ENCODE measurements around the gene KNCN.

Gene KNCN

DNA sequence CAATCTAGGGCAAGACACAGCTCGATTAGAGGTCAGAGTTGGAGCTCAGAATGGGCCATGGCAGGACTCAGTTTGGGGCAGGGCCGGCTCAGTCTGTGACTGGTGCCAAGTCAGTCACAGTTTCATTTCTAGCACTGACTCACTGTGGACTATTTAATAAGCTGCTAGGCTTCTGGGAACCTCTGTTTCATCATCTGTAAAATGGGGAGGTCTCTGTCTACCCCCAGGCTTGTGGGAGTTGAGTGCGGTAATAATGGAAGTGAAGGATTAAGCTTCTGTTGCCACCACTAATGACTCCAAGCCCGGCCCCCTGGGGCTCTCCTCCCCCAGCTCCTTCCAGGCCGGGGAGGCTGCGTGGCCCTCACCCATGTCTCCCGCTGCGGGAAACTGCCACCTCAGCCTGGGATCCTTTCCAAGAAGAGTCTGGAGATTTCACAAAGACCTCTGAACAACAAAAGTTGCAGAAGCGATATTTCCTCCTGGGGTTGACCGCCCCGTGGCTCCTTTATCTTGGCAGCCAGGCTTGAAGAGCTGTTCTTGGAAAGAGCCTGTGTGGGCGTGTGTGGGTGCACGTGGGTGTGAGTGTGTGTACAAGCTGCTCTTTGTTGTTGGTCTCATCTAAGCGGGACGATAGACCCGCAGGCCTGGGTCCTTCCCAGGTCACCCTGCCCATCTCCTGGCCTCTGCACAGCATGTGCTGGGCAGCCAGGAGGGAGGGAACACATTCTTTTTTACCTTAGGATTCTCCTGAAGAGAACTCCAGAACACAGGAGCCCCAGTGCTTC, 29.1 kb downstream of the KNCN start:
- DNase-seq: no peak

DNA sequence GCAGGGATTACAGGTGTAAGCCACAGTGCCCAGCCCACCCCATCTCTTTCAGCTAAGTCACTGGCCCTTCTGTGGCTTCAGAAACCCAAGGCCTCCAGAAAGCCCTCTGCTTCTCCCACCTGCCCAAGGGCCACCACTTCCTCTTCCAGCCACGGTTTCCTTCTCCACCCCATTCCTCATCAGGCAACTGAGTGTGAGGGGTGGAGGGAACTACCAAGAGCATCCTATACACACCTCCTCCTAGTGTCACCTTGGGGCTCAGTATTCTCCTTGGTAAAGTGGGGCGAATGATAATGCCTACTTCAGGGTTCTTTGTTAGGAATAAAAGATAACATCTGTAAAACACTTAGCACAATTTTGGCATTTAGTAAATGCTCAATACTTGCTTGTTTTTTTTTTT, 30.0 kb downstream of the KNCN start:
- DNase-seq: no peak

GRCh38 chr1:46520063-46520911, 31.2 kb downstream of the KNCN start:
- no peak for DNase-seq

- no peak for DNase-seq
These were observed 32.2 kb downstream of the KNCN start for GRCh38 chr1:46519209-46519608.

- DNase-seq: no peak
These were observed 33.4 kb downstream of the KNCN start for GRCh38 chr1:46517932-46518498.

DNA sequence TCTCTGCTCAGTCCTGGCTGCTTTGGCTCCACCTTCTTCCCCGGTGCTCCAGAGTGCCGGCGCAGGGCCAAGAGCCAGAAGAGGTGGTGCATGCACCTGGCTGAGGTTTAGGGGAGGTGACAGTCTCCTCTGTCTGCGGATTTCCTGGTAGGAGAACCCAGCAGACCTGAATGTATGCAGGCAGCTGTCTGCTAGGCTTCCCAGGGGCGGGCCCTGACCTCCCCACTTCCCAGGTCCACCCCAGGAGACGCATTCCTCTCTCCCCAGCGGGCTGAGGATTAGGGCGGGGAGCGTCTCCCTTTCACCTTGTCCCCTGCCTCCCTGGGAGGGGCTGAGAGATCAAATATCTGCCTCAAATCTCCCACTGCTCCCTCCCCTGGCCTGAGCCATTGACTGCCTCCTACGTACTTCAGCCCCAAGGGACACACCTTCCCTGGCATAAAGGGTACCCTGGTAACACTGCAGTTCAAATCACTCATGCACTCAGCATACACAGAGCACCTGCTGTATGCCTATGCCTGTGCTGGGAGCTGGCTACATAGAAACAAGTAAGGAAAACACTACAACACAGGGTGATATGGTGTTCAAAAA, 34.3 kb downstream of the KNCN start:
- peak; percentile 90 for DNase-seq

- DNase-seq: no peak
These were observed 35.1 kb downstream of the KNCN start for GRCh38 chr1:46516200-46516950.

DNA sequence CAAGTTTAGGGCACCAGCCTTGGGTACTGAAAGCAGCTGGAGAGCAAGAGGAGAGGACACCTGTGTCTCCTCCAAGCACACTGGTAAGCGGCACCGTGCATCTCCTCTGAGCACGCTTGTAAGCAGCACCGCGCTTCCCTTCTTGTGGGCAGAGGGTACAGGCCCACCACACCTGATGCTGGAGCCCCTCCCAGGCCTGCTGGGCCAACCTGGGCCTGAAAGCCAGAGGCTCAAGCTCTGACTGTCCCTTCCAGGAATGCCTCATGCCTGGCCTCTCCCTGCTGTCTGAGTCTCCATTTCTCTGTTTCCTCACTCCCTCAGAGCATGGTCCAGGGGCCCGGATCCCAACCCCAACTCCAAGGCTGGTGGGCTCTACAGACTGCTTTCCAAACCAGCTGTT, 35.9 kb downstream of the KNCN start:
- no peak for DNase-seq

GRCh38 chr1:46513536-46513935, 37.9 kb downstream of the KNCN start:
- no peak for DNase-seq

DNA sequence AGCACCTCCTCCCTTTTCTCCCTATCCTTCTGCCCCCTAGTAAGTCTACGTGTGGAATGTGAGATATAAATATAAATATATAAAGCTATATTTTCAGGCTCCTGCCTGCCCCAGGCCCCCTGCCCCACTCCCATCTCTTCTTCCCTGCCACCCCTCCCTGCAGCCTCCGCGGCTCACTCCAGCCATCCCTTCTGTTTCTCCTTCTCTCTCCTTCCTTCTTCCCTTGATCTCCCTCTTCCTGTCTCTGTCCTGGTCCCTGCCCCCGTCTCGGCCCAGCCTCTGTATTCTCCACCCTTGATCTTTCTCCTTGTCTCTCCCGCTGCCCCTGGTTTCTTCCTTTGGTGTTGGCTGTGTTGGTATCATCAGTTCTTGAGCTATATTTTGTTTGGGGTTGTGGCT, 38.7 kb downstream of the KNCN start:
- no peak for DNase-seq

DNA sequence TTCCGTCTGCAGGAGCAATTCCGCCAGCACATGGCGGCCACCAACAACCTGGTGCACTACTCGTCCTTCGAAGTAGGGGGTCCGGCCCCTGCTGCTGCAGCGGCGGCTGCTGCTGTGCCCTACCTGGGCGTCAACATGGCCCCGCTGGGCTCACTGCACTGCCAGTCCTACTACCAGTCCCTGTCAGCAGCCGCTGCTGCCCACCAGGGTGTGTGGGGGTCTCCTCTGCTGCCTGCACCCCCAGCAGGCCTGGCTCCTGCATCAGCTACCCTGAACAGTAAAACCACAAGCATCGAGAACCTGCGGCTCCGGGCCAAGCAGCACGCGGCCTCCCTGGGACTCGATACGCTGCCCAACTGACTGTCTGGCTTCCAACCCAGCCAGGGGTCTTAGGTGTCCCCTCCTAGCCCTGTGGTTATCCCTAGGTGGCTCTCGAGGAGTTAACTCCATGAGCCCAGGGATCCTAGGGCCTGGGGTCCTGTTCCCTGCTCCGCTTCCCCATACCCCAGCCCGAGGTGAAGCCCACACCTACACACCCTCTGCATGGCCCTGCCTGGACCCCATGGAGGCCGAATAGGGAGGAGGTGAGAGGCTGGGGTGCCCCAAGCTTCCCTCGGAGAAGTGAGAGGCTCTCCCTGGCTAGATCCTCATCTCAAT, 39.2 kb downstream of the KNCN start:
- no peak for DNase-seq

DNA sequence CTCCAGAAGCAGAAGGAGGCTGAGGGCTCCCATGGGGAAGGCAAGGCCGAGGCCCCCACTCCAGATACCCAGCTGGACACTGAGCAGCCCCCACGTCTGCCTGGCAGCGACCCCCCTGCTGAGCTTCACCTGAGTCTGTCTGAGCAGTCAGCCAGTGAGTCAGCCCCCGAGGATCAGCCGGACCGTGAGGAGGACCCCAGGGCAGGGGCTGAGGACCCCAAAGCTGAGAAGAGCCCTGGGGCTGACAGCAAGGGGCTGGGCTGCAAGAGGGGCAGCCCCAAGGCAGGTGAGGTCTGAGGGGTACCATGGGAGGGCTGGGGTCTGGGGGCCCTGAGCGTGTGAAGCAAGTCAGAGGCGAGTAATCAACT, 40.5 kb downstream of the KNCN start:
- DNase-seq: no peak

GRCh38 chr1:46510341-46510997, 41.0 kb downstream of the KNCN start:
- no peak for DNase-seq

DNA sequence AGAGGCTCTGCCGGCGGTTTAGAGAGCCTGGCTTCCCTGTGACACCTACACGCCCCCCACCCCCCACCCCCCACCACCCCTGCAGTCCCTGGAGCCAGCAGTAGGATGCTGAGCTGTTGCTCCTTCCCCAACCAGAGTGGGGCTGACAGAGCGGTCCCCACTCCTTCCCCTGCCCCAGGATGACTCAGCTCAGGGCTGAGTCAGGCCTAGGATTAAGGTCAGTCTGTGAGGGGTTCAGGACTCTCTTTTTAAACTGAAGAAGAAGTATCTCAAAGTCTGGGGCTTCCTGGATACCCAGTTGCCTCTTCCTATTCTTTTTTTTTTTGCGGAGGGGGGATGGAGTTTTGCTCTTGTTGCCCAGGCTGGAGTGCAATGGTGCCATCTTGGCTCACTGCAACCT, 42.7 kb downstream of the KNCN start:
- DNase-seq: no peak

GRCh38 chr1:46506470-46507219, 44.8 kb downstream of the KNCN start:
- no peak for DNase-seq

- DNase-seq: no peak
These were observed 48.0 kb downstream of the KNCN start for GRCh38 chr1:46503421-46503820.

- DNase-seq: no peak
These were observed 49.9 kb downstream of the KNCN start for GRCh38 chr1:46501528-46501927.

DNA sequence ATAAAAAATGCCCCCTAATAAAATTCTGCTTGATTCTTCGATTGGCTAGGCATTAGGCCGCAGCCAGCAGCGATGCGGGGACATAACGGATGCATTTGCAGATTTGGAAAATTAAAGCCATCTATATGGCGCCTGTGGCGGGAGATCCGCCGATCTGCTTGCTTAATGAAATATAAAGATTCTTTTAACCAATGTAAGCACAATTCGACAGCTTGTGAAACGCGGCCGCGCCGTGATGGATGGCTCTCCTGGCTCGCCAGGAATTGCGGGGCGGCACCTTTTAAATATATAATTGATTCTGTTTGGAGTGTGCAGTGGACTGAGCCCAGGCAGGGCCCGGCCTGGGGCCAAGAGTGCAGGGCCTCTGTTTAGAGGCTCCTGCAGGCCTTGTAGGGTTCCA, 53.8 kb downstream of the KNCN start:
- DNase-seq: no peak

- DNase-seq: no peak
These were observed 54.4 kb downstream of the KNCN start for GRCh38 chr1:46497020-46497419.

DNA sequence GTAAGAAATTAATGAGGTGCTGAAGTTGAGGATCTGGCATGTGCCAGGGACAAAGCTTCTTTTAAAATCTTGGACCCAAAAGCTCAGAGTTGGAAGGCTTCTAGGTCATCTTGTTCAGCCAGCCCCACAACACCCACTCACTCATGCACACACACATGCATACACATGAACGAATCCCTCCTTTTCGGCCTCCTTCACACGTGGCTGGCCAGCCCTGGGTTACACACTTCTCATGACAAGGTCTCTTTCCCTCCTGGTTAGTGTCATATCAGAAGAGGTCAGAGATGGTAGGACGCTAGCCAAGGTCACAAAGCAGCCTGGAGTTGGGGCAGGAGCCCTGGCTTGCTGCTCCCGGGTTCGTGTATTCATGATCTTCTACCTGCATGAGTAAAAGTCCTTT, 54.9 kb downstream of the KNCN start:
- DNase-seq: no peak

DNA sequence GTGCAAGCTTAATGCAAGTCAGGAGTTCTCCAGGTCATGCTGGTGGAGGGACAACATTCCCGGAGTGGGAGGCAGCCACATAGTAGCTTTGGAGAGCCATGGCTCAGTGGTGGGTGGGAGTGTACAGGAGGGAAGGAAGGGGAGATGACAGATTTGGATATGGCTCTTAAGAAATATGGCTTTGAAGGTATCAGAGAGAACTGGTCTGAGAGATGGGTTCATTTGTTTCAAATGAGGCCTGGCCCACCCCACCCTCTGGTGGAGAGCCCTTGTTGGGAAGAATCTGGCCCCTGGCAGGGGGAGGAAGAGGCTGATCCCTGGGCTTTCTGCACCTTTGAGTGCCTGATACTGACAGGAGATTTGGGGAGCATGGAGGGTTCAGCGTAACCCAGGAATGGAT, 55.7 kb downstream of the KNCN start:
- DNase-seq: no peak

All from NCI-H774 (cell line).